Stimulated activated CD4-positive, alpha-beta T cell treated with anti-CD3 and anti-CD28 coated beads, Interleukin-1b, Interleukin-23, amount 100 ng/mL, for 4 hours (primary cell): ENCODE results near the gene PHKG2.

ENCODE experiments used
- DNase-seq, 2 donors: peaks; one replicate each; pipeline ENCODE4 v3.0.0-alpha.2; 2020; ENCODE audit warnings: low read depth in 2 of 2

PHKG2 gene

GRCh38 chr16:30757316-30757715 lies 9.1 kb downstream of the PHKG2 start:
- no peak for DNase-seq

GRCh38 chr16:30758988-30759491 lies 10.8 kb downstream of the PHKG2 start:
- no peak for DNase-seq

GRCh38 chr16:30760001-30760559 lies 11.9 kb downstream of the PHKG2 start:
- no peak for DNase-seq

- DNase-seq, result no peak
Measured at GRCh38 chr16:30760577-30761426, 12.6 kb downstream of the PHKG2 start.

- DNase-seq, result peak in 1 of 2 donors; percentile 37
Measured at GRCh38 chr16:30761427-30761927, 13.3 kb downstream of the PHKG2 start.

- DNase-seq, result peak; percentile 74 to 82
Measured at GRCh38 chr16:30761928-30762902, 14.0 kb downstream of the PHKG2 start, which contains the start of the genes CFAP119 and RNF40. TSS of gene CFAP119 (minus strand) at chr16:30762062. CDS start at chr16:30761748, 314 bp downstream. TSS of gene RNF40 (plus strand) at chr16:30762322. CDS start at chr16:30762546, 224 bp downstream.

- no peak for DNase-seq
Measured at GRCh38 chr16:30762991-30763725, 14.9 kb downstream of the PHKG2 start.

GRCh38 chr16:30764086-30764485 lies 15.9 kb downstream of the PHKG2 start:
- no peak for DNase-seq

GRCh38 chr16:30764816-30765465 lies 16.7 kb downstream of the PHKG2 start:
- DNase-seq, result no peak

GRCh38 chr16:30766206-30766932 lies 18.1 kb downstream of the PHKG2 start:
- no peak for DNase-seq

GRCh38 chr16:30766933-30767284 lies 18.7 kb downstream of the PHKG2 start:
- DNase-seq, result no peak

GRCh38 chr16:30767767-30768465 lies 19.7 kb downstream of the PHKG2 start:
- DNase-seq, result no peak

GRCh38 chr16:30768583-30769181 lies 20.5 kb downstream of the PHKG2 start:
- no peak for DNase-seq

GRCh38 chr16:30769379-30770089 lies 21.3 kb downstream of the PHKG2 start:
- DNase-seq, result no peak

- DNase-seq, result no peak
Measured at GRCh38 chr16:30771726-30772125, 23.5 kb downstream of the PHKG2 start.

- DNase-seq, result no peak
Measured at GRCh38 chr16:30773826-30774225, 25.6 kb downstream of the PHKG2 start.

GRCh38 chr16:30774367-30775130 lies 26.3 kb downstream of the PHKG2 start:
- no peak for DNase-seq

GRCh38 chr16:30775131-30775391 lies 26.8 kb downstream of the PHKG2 start:
- DNase-seq, result no peak
